AG09309 (cell line): Measurements from ENCODE around the gene IFT22.
"Not testable (repeated sequence)": the region's sequence is repeated elsewhere in the genome, so short reads cannot be mapped to it uniquely, and the experiment has no call there.

Experiments
- DNase-seq: peaks from one replicate; pipeline ENCODE4 v3.0.0-alpha.2; 2010; ENCODE audit warnings: low read depth
- H3K4me3 ChIP-seq: 2 replicates; pipeline ENCODE4 v1.5.1; 2011; ENCODE audit warnings: mild to moderate bottlenecking, low read depth, low read length, moderate library complexity; ENCODE audit not compliant: control insufficient read depth
- TF ChIP-seq, protein P1 (sequence below): IDR thresholded peaks from 2 replicates; pipeline ENCODE4 v1.5.1; 2011; ENCODE audit warnings: mild to moderate bottlenecking, low read depth, low read length, inconsistent platforms; ENCODE audit not compliant: insufficient read depth, control insufficient read depth; ENCODE audit errors: missing control alignments

Gene IFT22

DNA sequence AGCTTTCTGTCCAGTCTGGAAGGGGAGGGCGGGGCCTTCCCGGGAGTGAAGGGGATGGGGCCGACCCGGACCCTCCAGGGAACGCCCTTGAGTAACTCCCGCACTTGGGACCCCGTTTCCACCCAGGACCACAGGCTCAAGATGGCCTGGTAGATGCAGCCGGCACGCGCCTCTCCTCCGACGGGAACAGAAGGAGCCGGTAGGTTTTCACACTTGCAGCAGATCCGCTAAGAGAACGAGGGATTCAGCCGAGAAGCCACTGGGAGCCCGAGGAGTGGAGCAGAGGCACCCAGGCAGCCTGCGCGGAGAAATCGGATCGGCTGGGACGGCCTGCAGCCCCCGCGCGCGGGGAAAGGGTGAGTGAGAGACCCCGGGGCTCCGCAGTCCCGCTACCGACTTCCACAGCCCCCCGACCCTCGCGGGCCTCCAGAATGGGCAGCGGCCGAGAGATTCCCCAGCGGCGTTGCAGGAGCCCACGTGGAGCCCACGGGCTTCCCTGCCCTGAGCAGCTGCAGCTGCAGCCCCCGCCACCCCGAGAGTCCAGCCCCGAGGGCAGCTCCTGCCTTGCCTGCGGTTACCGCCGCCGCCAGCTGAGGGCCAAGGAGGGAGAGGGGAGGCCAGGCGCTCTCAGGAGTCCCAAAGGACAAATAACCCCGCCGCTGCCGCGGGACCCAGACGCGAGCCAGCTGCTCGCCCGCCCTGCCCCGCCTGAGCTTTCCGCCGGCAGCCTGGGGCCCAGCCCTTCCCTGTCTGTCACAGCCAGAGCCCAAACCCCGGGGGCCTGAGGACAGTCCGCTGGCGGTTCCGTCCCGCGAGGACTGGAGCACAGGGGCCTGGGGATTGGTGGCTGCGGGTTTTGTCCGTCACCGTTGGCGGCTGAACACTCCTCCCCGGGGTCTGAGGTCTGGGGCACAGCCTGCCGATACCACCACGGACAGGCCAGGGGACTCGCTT, 21.8 kb downstream of the IFT22 start:
- H3K4me3 ChIP-seq = no peak overlapping the region

DNA sequence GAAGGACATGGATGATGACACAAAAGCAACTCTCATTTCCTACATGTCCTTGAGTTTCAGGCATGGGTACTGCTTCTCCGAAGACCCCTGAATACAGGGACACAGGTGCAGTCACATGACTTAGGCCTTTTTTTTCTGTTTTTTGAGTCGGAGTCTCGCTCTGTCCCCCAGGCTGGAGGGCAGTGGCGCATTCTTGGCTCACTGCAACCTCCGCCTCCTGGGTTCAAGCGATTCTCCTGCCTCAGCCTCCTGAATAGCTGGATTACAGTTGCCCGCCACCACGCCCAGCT, 26.8 kb downstream of the IFT22 start:
- no peak overlapping the region for H3K4me3 ChIP-seq
- DNase-seq = no peak
- TF ChIP-seq, protein P1, sequence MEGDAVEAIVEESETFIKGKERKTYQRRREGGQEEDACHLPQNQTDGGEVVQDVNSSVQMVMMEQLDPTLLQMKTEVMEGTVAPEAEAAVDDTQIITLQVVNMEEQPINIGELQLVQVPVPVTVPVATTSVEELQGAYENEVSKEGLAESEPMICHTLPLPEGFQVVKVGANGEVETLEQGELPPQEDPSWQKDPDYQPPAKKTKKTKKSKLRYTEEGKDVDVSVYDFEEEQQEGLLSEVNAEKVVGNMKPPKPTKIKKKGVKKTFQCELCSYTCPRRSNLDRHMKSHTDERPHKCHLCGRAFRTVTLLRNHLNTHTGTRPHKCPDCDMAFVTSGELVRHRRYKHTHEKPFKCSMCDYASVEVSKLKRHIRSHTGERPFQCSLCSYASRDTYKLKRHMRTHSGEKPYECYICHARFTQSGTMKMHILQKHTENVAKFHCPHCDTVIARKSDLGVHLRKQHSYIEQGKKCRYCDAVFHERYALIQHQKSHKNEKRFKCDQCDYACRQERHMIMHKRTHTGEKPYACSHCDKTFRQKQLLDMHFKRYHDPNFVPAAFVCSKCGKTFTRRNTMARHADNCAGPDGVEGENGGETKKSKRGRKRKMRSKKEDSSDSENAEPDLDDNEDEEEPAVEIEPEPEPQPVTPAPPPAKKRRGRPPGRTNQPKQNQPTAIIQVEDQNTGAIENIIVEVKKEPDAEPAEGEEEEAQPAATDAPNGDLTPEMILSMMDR = no peak

More for the DNA sequence above, 21.8 kb downstream of the IFT22 start:
- TF ChIP-seq, protein P1 = no peak
- DNase-seq = no peak

DNA sequence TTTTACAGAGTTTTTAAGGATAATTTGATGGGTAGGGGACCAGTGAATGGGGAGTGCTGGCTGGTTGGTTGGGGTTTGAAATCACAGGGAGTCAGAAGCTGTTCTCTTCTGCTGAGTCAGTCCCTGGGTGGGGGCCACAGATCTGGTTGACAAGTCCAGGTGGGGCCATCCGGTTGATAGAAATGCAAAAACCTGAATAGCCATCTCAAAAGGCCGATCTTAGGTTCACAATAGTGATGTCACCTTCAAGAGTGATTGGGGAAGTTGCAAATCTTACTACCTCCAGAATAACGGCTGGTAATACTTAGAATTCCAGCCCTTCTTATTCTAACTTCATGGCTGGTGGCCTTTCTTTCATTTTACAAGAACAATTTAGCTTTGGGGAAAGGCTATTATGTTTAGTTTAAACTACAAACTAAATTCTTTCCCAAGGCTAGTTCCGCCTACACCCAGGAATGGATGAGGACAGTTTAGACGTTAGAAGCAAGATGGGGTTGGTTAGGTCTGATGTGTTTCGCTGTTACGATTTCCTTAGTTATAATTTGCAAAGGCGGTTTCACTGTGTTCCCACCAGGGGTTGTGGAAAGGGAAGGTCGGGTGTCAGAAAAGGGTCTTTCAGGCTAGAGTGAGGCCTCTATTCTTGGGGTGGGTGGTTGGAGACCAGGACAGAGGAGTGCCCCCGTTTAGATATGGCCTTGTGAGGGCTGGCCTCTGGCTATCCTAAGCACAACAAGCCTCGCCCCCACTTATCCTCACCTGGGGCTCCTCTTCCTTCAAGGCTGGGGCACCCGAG, 27.4 kb downstream of the IFT22 start:
- TF ChIP-seq, protein P1 = no peak
- no peak overlapping the region for H3K4me3 ChIP-seq
- DNase-seq = no peak

- DNase-seq, H3K4me3 ChIP-seq: not testable (repeated sequence)
These were observed 28.3 kb downstream of the IFT22 start for GRCh38 chr7:101293069-101294021.

GRCh38 chr7:101292566-101292965, 29.0 kb downstream of the IFT22 start:
- not testable (repeated sequence) for DNase-seq, H3K4me3 ChIP-seq

GRCh38 chr7:101290186-101291037, 31.2 kb downstream of the IFT22 start:
- TF ChIP-seq, protein P1 = peak; percentile 66
- not testable (repeated sequence) for H3K4me3 ChIP-seq, DNase-seq

DNA sequence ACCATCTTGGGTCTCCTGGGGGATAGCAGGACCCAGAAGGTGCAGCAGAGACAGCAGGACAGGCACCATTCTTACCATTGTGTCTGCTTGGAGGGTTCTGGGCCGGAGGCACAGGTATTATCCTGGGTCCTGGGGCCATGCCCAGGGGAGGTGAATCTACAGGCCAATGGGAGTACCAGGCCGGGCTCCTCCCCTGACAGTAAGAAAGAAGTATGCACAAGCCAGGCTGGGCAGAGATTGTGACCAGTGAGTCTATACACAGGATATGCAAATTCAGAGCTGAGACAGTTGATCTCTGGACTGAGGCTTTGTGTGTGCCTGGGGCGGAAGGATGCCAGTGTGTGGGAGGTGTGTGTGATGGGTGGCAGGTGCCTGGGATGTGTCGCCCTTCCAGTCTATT, 31.9 kb downstream of the IFT22 start:
- H3K4me3 ChIP-seq, DNase-seq: not testable (repeated sequence)
